HCT116 (cell line): ENCODE results near the gene TFDP1. TPM values are rescaled to one million over a fixed set of nuclear protein-coding genes. Genes with fewer than 3 reads are reported as not detected.

Source experiments
- ATAC-seq: fragments of 200-7000 bp; cut with Tn5 transposase; 2 replicates; pipeline ENCODE4 v1.9.1; 2020; ENCODE audit warnings: mild to moderate bottlenecking, moderate library complexity
- BruUV-seq: library from RNA; stranded (reverse); fragments of 400-500 nt; replicated peaks from 2 replicates; lab custom pipeline; 2021; lab: Mats Ljungman, UMichigan
- CTCF ChIA-PET: fragments of 300-600 bp; sonication (Branson Sonifier 250); formaldehyde crosslinking; loops from one replicate; lab custom pipeline; 2021; ENCODE audit warnings: antibody characterized with exemption; lab: Charles Lee
- POLR2A ChIA-PET: fragments of 300-600, 350-600 bp; sonication (Branson Sonifier 250); formaldehyde crosslinking; loops from one replicate; lab custom pipeline; 2021; ENCODE audit warnings: antibody characterized with exemption; lab: Charles Lee
- RAD21 ChIA-PET, 2 experiments: fragments of 300-600 bp; sonication (Branson Sonifier 250); formaldehyde crosslinking; loops; one replicate each; lab custom pipeline; 2023; ENCODE audit warnings: low total read pairs in 2 of 2; ENCODE audit not compliant: uncharacterized antibody in 2 of 2, unreplicated experiment in 2 of 2, low non-redundant PET in 1 of 2; lab: Charles Lee
- DNase-seq: peaks from one replicate; pipeline ENCODE4 v3.0.0-alpha.2; 2010; ENCODE audit warnings: low read depth, low spot score
- H2AFZ ChIP-seq: fragments of 200-600 bp; shearing (Covaris generic), sonication (generic); 2 replicates; pipeline ENCODE4 v1.6.1; 2017; ENCODE audit warnings: low read depth, mixed run types, mixed read lengths, antibody characterized with exemption, low read length; ENCODE audit not compliant: poor library complexity, severe bottlenecking
- H3K27ac ChIP-seq: 2 replicates; pipeline ENCODE4 v1.5.1; 2012; ENCODE audit warnings: low read depth, low read length
- H3K27me3 ChIP-seq: fragments of 200-600 bp; sonication (generic); 2 replicates; pipeline ENCODE4 v1.6.1; 2016; ENCODE audit warnings: mixed run types, low read length, mixed read lengths; ENCODE audit not compliant: insufficient read depth
- H3K36me3 ChIP-seq, 2 experiments: fragments of 200-500 bp in 1 of 2; fragments of 200-600 bp in 1 of 2; sonication (Bioruptor generic) in 1 of 2; sonication (generic) in 1 of 2; 2 replicates each; pipeline versions ENCODE4 v1.5.1 to v1.6.1; 2014 to 2016; ENCODE audit warnings: low read length in 2 of 2, inconsistent platforms in 1 of 2, mixed read lengths in 1 of 2, mixed run types in 1 of 2; ENCODE audit not compliant: insufficient read depth in 2 of 2, control insufficient read depth in 1 of 2
- H3K4me1 ChIP-seq, 2 experiments: fragments of 200-600 bp in 1 of 2; sonication (generic) in 1 of 2; 2 replicates each; pipeline versions ENCODE4 v1.5.1 to v1.6.1; 2012 to 2017; ENCODE audit warnings: low read length in 2 of 2, inconsistent platforms in 1 of 2, mild to moderate bottlenecking in 1 of 2, mixed read lengths in 1 of 2, mixed run types in 1 of 2, moderate library complexity in 1 of 2; ENCODE audit not compliant: insufficient read depth in 2 of 2, control insufficient read depth in 1 of 2
- H3K4me2 ChIP-seq: fragments of 200-600 bp; sonication (generic); 2 replicates; pipeline ENCODE4 v1.6.1; 2017; ENCODE audit warnings: mixed run types, low read length, mixed read lengths
- H3K4me3 ChIP-seq, 2 experiments: fragments of 200-600 bp in 1 of 2; sonication (generic) in 1 of 2; replicated peaks in 1 of 2; 2 replicates each; pipeline ENCODE4 v1.5.1; 2011 to 2016; ENCODE audit warnings: low read length in 2 of 2, control low read depth in 1 of 2, low read depth in 1 of 2, mild to moderate bottlenecking in 1 of 2, mixed read lengths in 1 of 2, mixed run types in 1 of 2
- H3K79me2 ChIP-seq: fragments of 200-600 bp; sonication (generic); 2 replicates; pipeline ENCODE4 v1.6.1; 2017; ENCODE audit warnings: mild to moderate bottlenecking, mixed run types, low read length, moderate library complexity, mixed read lengths; ENCODE audit not compliant: insufficient read depth
- H3K9ac ChIP-seq: fragments of 200-600 bp; sonication (generic); 2 replicates; pipeline ENCODE4 v1.6.1; 2016; ENCODE audit warnings: low read length, mixed read lengths
- H3K9me2 ChIP-seq: fragments of 200-600 bp; sonication (generic), shearing (Covaris generic); 2 replicates; pipeline ENCODE4 v1.6.1; 2017; ENCODE audit warnings: mixed run types, mild to moderate bottlenecking, moderate library complexity; ENCODE audit not compliant: insufficient read depth
- H3K9me3 ChIP-seq, 2 experiments: fragments of 200-500 bp in 1 of 2; fragments of 200-600 bp in 1 of 2; sonication (Bioruptor generic) in 1 of 2; sonication (generic) in 1 of 2; 2 replicates each; pipeline ENCODE4 v1.6.1; 2014 to 2017; ENCODE audit warnings: low read length in 2 of 2, mixed read lengths in 2 of 2, inconsistent platforms in 1 of 2, low read depth in 1 of 2, mild to moderate bottlenecking in 1 of 2, mixed run types in 1 of 2, moderate library complexity in 1 of 2; ENCODE audit not compliant: control insufficient read depth in 1 of 2, insufficient read depth in 1 of 2
- H4K20me1 ChIP-seq: fragments of 200-600 bp; sonication (generic), shearing (Covaris generic); 2 replicates; pipeline ENCODE4 v1.6.1; 2017; ENCODE audit warnings: mixed run types, mild to moderate bottlenecking, moderate library complexity; ENCODE audit not compliant: insufficient read depth
- ATF3 ChIP-seq: IDR thresholded peaks from 2 replicates; pipeline ENCODE4 v1.6.1; 2012
- CBX3 ChIP-seq: IDR thresholded peaks from 2 replicates; pipeline ENCODE4 v1.6.1; 2012; ENCODE audit warnings: low read depth
- CEBPB ChIP-seq: IDR thresholded peaks from 2 replicates; pipeline ENCODE4 v1.6.1; 2012; ENCODE audit warnings: low read depth
- EGR1 ChIP-seq: IDR thresholded peaks from 2 replicates; pipeline ENCODE4 v1.6.1; 2012; ENCODE audit warnings: low read depth
- ELF1 ChIP-seq: IDR thresholded peaks from 2 replicates; pipeline ENCODE4 v1.6.1; 2012; ENCODE audit warnings: low read depth, borderline replicate concordance
- EZH2 ChIP-seq: fragments of 200-600 bp; sonication (generic); IDR thresholded peaks from 2 replicates; pipeline ENCODE4 v1.6.1; 2017; ENCODE audit warnings: antibody characterized with exemption, mixed run types
- EZH2phosphoT487 ChIP-seq: fragments of 200-600 bp; IDR thresholded peaks from 2 replicates; pipeline ENCODE4 v1.6.1; 2018; ENCODE audit warnings: antibody characterized with exemption, borderline replicate concordance
- MAX ChIP-seq: IDR thresholded peaks from 2 replicates; pipeline ENCODE4 v1.6.1; 2012
- POLR2A ChIP-seq: IDR thresholded peaks from 2 replicates; pipeline ENCODE4 v1.7.0; 2011; ENCODE audit warnings: borderline replicate concordance; ENCODE audit not compliant: insufficient read depth, insufficient read length; ENCODE audit errors: extremely low read depth
- RAD21 ChIP-seq: IDR thresholded peaks from 2 replicates; pipeline ENCODE4 v1.6.1; 2012; ENCODE audit warnings: low read depth, mild to moderate bottlenecking
- REST ChIP-seq: IDR thresholded peaks from 2 replicates; pipeline ENCODE4 v1.6.1; 2012; ENCODE audit warnings: low read depth
- SP1 ChIP-seq: IDR thresholded peaks from 2 replicates; pipeline ENCODE4 v1.6.1; 2012; ENCODE audit warnings: low read depth
- SRF ChIP-seq: IDR thresholded peaks from 2 replicates; pipeline ENCODE4 v1.6.1; 2012; ENCODE audit warnings: low read depth
- TCF7L2 ChIP-seq: IDR thresholded peaks from 2 replicates; pipeline ENCODE4 v1.7.0; 2011; ENCODE audit warnings: borderline replicate concordance, inconsistent platforms; ENCODE audit not compliant: insufficient read depth, insufficient read length; ENCODE audit errors: extremely low read depth
- YY1 ChIP-seq: IDR thresholded peaks from 2 replicates; pipeline ENCODE4 v1.6.1; 2011; ENCODE audit warnings: low read length, low read depth, moderate library complexity, mild to moderate bottlenecking; ENCODE audit not compliant: insufficient replicate concordance; ENCODE audit errors: extremely low read depth
- ZNF274 ChIP-seq: fragments of 200-500 bp; sonication (Bioruptor generic); IDR thresholded peaks from 2 replicates; pipeline ENCODE4 v1.6.1; 2014; ENCODE audit warnings: mild to moderate bottlenecking, low read depth, low read length, inconsistent platforms
- intact Hi-C: fragments of 100-400 bp; cut with micrococcal nuclease; formaldehyde crosslinking; loops from 2 replicates; pipeline ENCODE4 v1.10.0; 2022
- total RNA-seq: library from RNA; stranded (reverse); gene quantifications from one replicate; pipeline ENCODE4 v1.2.1, GENCODE V29; 2021; ENCODE audit not compliant: unreplicated experiment

Gene TFDP1
- total RNA-seq, 1 experiment from 2014 or later, result 169 TPM

- peaks cover 13 to 61% of the 10 kb centered on the region in 2 experiments for H3K36me3 ChIP-seq
- CTCF ChIA-PET, result no interaction called here
Measured at GRCh38 chr13:113591750-113592149, 7.2 kb downstream of the TFDP1 start.

More at GRCh38 chr13:113591750-113592149, 7.2 kb downstream of the TFDP1 start:
- Histone ChIP-seq H3K27ac (no peak overlapping the region), H3K27me3 (no peaks in the 10 kb centered on the region), H3K79me2 (peaks cover 94% of the 10 kb centered on the region), H3K9me2 (no peaks in the 10 kb centered on the region), H4K20me1 (peaks cover 9% of the 10 kb centered on the region; the same call in 1 of the 2 replicates), H3K9ac (no peak overlapping the region), H2AFZ (no peak overlapping the region), H3K9me3 (no peaks in the 10 kb centered on the region), H3K4me3 (no peak overlapping the region), H3K4me2 (no peak overlapping the region), H3K4me1 (no peaks in the 10 kb centered on the region)
- ChIA-PET RAD21 (no interaction called here), POLR2A (no interaction called here)
- BruUV-seq, result no TSS peak
- ATAC-seq (no peak), DNase-seq (no peak)
- TF ChIP-seq CEBPB (no peak), TCF7L2 (no peak), EZH2 (no peak), REST (no peak), ELF1 (no peak), RAD21 (no peak), ATF3 (no peak), SRF (no peak), ZNF274 (no peak), YY1 (no peak), POLR2A (no peak), EGR1 (no peak), MAX (no peak), EZH2phosphoT487 (no peak), SP1 (no peak), CBX3 (no peak)
- intact Hi-C loops, result no loop called here
